Uterus (tissue), 2 donors: Measurements from ENCODE around the gene ACAD10.

Experiments
- CTCF ChIP-seq, 4 experiments: fragments of 200-600 bp in 2 of 4; fragments of 450-650 bp in 2 of 4; sonication (generic) in 2 of 4; IDR thresholded peaks; one replicate each; pipeline ENCODE4 v1.5.1; 2016 to 2019; ENCODE audit warnings: antibody characterized with exemption in 4 of 4, mild to moderate bottlenecking in 2 of 4, moderate library complexity in 1 of 4
- POLR2A ChIP-seq, 2 donors: fragments of 450-650 bp; IDR thresholded peaks; one replicate each; pipeline ENCODE4 v1.6.1; 2016; ENCODE audit warnings: antibody characterized with exemption in 2 of 2, mild to moderate bottlenecking in 1 of 2, moderate library complexity in 1 of 2

DNA sequence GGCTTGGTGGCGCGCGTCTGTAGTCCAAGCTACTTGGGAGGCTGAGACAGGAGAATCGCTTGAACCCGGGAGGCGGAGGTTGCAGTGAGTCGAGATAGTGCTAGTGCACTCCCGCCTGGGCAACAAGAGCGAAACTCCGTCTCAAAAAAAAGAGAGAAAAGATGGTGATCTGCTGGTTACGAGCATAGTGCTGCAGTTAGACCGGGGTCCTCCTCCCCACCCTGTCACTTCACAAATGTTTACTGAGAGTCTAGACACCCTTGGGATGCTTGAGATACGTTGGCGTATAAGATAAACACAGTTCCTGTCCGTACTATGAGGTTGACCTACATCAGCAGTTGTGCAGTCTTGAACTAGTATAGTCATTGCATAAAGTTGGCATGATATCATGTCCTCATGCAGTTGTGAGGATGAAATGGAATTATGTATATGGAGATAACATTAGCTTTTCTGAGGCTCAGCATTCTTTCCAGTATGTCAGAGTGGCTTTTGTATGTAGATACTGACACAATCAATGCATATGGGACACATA is 787 bp downstream of the ACAD10 start:
- TF ChIP-seq CTCF (IDR thresholded peaks at IDR 0.05) (no peak), POLR2A (IDR thresholded peaks at IDR 0.05) (no peak)
